NCI-H2227 (cell line): ENCODE results near the gene TOM1L2.

ENCODE experiments used
- DNase-seq: peaks from one replicate; lab custom pipeline; 2025; ENCODE audit not compliant: unreplicated experiment; lab: John Stamatoyannopoulos, UW

TOM1L2 gene

DNA sequence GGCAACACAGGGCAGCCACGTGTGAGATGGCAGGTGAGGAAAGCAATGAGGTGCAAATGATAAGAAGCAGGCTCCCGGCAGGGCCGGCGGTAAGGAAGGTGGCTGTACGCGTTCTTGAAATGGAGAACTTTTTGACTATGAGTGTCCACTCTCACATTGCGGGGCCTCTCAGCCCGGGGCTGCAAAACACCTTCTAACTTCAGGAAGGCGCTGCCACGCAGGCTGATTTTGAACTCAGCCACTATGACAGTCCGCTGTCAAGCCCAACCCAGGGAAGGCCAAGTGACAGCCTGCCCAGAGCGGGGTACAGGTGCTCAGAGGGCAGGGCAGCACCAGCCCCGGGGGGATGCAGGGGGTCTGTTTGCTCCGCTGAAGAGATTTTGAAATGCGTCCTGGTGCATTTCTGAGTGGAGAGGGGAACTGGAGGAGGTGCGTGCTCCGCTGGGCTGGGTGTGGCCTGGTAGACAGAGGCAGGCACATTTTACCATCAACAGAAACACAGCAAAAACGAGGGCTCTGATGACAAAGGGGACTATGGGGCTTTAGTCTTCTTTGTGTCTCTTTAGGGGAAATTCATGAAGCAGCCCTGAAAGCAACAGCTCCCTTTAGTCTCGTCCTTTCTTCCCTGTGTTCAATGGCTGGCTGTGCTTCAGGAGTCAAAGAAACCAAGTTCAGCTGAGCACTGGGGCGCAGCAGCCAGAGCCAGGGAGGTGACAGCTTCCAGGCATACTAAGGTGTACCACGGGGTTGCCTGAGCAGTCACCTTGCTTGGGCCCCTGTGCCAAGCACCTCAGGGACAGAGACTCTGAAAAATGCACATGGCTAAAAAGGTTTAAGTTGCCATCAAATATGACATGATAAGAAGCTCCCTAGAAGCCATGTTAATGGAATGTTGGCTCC lies 120.8 kb downstream of the TOM1L2 start:
- no peak for DNase-seq

- peak; percentile 27 for DNase-seq
Measured at GRCh38 chr17:17849845-17850373, 122.3 kb downstream of the TOM1L2 start.

DNA sequence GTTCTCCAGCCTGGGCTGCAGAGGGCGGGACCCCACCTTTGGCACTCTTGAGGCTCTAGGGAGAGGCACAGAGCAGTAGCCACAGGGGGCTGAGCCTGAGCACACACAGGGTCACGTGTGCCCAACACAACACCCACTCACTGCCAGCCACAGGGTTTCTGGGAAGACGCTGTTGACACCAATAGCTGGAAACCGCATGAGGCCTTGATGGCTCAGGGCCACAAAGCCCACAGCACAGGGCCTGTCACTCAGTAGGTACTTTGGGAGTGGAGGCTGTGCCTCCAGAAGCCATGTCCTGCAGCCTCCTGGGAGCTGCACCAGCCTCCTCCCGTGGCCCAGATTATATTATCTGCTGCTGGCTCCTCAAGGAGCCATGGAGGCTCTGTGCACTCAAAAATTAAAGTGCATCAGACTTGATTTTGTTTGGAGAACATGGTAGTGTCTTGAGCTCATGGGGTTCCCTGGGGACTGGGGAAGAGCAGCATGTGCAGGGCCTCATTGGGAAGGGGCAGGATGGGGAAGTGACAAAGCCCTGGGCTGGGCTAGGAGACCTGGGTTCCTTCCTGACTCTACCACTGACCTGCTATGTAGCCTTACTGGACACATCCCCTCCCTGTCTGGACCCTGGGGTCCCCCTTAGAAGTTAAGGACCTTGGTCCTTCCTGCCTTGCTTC lies 122.9 kb downstream of the TOM1L2 start:
- no peak for DNase-seq

DNA sequence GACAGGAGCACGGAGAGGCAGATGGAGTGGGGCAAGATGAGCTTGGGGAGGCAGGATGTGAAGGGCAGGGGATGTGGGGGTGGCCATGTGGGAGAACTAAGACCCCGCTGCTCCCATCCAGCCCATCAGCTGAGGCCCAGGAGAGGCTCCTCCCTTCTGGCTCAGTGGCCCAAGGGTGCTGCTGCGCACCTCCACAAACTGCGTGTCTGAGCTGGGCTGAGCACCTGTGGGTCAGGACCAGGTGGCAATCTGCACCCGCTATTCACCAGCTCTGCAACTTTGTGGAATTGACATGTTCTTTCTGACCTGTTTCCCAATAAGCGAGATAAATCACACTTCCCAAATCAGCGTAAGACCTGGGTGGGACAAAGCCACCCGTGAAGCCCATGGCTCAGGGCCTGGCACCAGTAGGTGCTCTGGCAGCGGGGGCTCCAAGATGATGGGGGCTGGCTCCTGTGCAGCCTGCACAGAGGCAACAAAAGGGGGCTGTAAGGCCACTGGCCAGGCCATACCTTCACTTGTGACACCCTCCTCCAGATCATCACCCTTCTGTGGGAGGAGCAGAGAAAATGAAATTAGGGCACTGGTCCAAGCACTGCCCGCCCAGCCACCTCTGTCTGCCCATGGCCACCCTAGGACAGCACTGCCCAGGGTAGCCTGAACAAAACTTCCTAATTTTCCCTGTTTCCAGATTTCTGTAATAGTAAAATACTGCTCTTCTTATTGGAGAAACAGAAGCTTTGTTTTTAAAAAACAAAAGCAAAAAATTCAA lies 123.7 kb downstream of the TOM1L2 start:
- no peak for DNase-seq

GRCh38 chr17:17847726-17848125 lies 124.5 kb downstream of the TOM1L2 start:
- DNase-seq, result no peak

DNA sequence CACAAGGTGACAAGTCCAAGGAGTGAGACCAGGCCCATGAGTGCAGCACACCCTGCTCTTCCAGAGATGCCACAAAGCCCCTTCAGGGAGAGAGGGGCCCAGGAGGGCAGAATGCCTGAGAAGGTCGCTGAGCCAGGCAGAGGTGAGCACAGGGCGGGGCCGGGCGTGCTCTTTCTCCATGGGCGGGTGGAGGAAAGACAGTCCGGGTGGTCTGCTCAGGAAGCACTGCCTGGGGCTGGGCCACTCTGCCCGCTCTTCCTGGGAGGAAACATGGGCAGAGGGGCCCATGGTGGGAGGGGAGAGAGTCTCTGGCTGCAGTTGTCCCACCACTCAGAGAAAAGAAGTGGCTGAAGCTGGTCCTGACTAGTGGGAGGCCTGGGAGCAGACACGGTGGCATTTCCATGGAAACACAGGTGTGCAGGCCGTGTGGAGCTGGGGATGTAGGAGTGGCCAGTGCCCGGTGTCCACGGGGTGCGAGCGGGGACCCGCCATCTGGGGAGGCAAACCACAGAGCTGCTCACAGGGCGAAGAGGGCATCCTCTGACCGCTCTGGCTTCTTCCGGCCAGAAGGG lies 125.0 kb downstream of the TOM1L2 start:
- DNase-seq, result no peak

GRCh38 chr17:17846645-17847044 lies 125.6 kb downstream of the TOM1L2 start:
- DNase-seq, result no peak

DNA sequence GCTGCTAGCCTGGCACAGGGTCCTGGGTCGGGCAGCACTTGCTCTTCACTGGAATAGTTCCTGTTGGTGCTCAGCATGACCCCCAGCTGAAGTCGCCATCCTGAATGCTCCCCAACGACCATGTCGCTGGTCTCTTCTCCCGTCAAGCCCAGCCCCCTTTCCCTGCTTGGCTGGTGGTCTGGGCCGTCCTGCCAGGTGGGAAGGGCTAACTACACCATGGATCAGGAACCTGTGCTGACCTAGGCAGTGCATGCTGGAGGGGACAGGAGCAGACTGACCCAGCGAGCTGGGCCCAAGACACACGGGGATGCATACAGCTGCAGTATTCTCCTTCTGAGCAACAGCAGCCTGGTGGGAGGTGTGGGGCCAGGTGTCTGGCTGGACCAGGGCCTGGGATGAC lies 126.2 kb downstream of the TOM1L2 start:
- DNase-seq, result no peak

DNA sequence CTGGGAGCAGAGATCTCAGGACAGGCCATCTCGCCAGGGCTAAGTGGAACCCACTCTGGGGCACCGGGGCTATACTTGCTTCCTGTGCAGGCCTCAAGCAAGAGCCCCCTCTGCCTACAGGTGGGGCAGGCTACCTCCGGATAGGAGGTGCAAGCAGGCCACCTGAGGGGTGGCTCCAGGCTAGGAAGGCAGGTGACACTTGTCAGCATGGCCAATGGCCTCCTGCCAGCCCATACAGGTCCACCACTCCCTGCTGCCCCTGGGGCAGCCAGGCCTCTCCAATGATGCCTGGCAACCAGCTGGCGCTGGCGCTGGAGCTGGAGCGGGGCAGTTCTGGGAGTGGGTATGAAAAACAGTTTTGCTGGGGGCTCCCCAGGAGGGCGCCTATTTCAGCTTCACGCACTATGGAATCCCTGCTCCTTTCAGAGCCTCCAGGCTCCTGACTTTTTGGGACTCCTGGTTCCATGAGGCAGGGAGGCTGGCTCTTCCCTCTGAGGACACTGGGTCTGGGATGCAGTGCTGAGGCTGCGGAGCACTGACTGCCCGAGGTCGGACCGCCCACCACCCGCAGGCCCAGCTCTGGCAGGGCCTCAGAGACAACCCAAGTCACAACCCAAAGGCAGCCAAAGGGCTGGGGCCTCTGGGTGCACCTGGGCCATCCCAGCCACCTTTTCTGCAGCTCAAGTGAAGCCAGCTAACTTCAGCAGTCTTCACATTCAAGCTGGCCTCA lies 127.0 kb downstream of the TOM1L2 start:
- DNase-seq, result no peak

GRCh38 chr17:17844500-17844899 lies 127.7 kb downstream of the TOM1L2 start:
- no peak for DNase-seq

- no peak for DNase-seq
Measured at GRCh38 chr17:17844079-17844478, 128.1 kb downstream of the TOM1L2 start.

DNA sequence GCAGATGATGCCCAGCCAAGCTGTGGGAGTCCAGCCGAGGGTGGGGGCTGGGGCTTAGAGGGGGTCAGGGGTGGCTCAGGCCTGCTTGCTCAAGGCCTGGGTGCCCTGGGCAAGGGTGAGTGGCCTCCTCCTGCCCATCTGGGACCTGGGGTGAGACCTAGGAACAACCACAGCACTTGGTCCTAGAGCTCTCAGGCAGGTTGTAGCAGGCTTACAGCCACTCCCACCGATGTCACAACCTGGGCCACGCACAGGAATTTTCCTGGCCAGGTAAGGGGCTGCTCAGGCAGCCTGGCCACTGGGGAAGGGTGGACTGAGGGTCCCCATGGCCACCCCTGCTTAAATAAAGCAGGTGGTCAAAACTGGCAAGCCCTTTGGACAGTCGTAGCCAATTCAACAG lies 129.1 kb downstream of the TOM1L2 start:
- no peak for DNase-seq

DNA sequence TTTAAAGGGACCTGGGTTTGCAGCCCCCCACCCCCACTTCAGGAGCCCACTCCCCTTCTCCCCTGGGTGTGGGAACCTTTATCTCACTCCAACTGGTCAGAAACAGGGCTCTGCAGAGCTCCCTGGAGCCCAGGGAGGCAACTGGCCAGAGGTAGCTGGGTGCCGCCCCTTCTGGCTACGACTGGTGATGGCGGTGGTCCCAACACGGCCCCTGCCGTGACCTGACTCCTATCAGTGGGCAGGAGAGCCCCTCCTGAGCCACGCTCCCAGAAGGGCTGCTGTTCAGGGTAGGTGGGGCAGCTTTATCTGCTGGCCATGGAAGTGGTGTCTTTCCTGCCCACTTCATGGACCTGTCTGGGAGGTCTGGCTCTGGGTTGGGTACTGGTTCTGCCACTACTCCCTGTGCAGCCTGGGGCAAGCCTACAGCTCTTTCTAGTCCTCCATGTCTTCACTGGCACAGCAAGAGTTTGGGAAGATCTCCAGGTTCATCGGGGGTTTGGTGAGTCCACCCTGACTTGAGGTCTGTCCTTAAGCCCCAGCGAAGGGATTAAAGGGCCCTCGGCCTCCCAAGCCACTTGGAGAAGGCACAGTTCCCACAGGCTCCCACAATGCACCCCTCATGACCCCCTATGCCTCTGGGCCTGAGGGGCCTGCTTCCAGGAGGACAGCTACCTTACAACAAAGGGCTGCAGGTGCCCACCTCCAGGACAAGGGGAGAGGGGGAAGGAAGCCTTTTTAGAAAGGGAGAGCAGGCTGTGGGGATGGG lies 129.9 kb downstream of the TOM1L2 start:
- DNase-seq, result no peak

DNA sequence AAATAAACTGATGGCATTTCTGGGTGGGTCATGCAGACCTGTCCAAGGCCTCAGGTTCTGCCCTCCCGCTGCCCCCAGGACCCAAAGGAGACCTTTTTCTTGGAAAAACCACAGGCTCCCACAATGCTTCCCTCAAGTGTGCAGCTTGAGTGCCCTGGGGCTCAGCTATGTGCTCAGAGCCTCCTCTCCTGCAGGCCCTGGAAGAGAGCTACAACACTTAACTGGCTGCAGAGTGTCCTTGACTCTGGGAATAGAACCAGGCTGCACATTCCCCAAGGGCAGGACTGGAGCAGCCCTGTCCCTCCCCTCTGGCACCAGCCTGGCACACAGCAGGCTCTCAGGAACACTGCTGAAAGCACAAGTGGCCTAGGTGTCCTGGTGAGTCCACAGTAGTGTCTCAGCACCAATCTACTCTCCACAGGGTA lies 130.6 kb downstream of the TOM1L2 start:
- DNase-seq, result no peak

DNA sequence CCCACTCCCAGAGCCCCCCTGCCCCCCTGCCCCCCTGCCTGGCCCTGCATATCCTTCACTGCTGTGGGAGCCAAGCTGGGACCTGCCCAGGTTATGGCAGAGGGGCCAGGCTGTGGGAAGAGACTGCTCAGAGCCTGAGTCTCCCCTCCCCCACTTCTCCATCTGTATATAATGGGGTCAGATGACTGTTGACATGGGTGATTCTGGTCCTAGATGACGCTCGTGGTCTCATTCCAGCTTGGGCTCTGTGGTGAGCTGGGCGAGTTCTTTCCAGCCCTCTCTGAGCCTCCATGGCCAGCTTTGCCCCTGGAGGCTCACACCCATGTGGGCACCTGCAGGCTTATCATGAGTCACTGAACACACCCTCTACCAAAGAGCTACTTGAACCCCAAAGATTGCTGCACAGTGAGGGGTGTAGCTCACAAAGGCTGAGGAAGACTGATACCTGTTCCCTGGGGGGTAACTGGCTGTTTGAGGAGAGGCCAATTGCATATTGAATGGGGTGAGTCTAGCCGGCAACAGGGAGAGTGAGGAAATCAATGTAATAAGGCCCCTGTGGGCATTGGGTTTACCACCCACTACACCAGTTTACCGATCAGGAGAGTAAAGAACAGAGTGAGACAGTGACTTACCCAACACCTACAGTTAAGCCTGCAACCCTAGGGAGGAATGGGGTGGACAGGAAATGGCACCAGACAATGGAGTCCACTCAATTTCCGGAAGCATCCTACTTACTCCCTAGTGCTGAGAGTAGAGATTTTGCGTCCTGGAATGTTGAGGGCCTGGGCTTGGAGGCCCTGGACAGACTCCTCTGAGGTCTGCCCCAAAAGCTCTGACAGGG lies 131.2 kb downstream of the TOM1L2 start:
- DNase-seq, result no peak

GRCh38 chr17:17839791-17840707 lies 132.2 kb downstream of the TOM1L2 start:
- no peak for DNase-seq
